SK-N-SH treated with all-trans-retinoic acid at 6 μM for 48 hours (cell line): ENCODE data around the gene MXD4.

Source experiments
- ATAC-seq: fragments of 200-7000 bp; cut with Tn5 transposase; 3 replicates; pipeline ENCODE4 v1.9.1; 2020; ENCODE audit warnings: mild to moderate bottlenecking, moderate library complexity
- ARNTL ChIP-seq: fragments of 450-650 bp; formaldehyde crosslinking; IDR thresholded peaks from 2 replicates; pipeline ENCODE4 v1.5.0; 2020; ENCODE audit warnings: low read depth, mild to moderate bottlenecking, moderate library complexity, borderline replicate concordance
- BACH2 ChIP-seq: fragments of 250-450 bp; sonication (Bioruptor Pico); IDR thresholded peaks from 2 replicates; pipeline ENCODE4 v1.9.0; 2021; ENCODE audit warnings: mild to moderate bottlenecking, borderline replicate concordance
- CREB5 ChIP-seq: fragments of 250-450 bp; sonication (Bioruptor Pico); IDR thresholded peaks from 2 replicates; pipeline ENCODE4 v1.5.1; 2020; ENCODE audit warnings: low read depth, mild to moderate bottlenecking, moderate library complexity
- CSDC2 ChIP-seq: fragments of 250-450 bp; sonication (Bioruptor Pico); IDR thresholded peaks from 2 replicates; pipeline ENCODE4 v1.5.0; 2020; ENCODE audit warnings: mild to moderate bottlenecking, moderate library complexity
- CSRNP3 ChIP-seq: fragments of 250-450 bp; sonication (Bioruptor Pico); IDR thresholded peaks from 2 replicates; pipeline ENCODE4 v1.5.1; 2021; ENCODE audit warnings: mild to moderate bottlenecking, moderate library complexity
- ESRRG ChIP-seq: fragments of 250-450 bp; sonication (Bioruptor Pico); IDR thresholded peaks from 2 replicates; pipeline ENCODE4 v1.6.1; 2021; ENCODE audit warnings: mild to moderate bottlenecking
- GLIS3 ChIP-seq: fragments of 250-450 bp; sonication (Bioruptor Pico); IDR thresholded peaks from 2 replicates; pipeline ENCODE4 v1.5.0; 2020; ENCODE audit warnings: mild to moderate bottlenecking, moderate library complexity
- ISL1 ChIP-seq: fragments of 250-450 bp; sonication (Bioruptor Pico); IDR thresholded peaks from 2 replicates; pipeline ENCODE4 v2.1.2; 2022; ENCODE audit warnings: mild to moderate bottlenecking, moderate library complexity
- OSR1 ChIP-seq: fragments of 250-450 bp; sonication (Bioruptor Pico); IDR thresholded peaks from 2 replicates; pipeline ENCODE4 v1.8.0; 2022; ENCODE audit warnings: moderate library complexity, mild to moderate bottlenecking, inconsistent platforms
- POU6F1 ChIP-seq: fragments of 250-450 bp; sonication (Bioruptor Pico); IDR thresholded peaks from 2 replicates; pipeline ENCODE4 v1.8.0; 2021; ENCODE audit warnings: low read depth, mild to moderate bottlenecking, moderate library complexity, borderline replicate concordance
- RARB ChIP-seq: fragments of 250-450 bp; sonication (Bioruptor Pico); IDR thresholded peaks from 2 replicates; pipeline ENCODE4 v1.8.0; 2021; ENCODE audit warnings: mild to moderate bottlenecking, moderate library complexity
- SNAI2 ChIP-seq: fragments of 250-450 bp; sonication (Bioruptor Pico); IDR thresholded peaks from 2 replicates; pipeline ENCODE4 v1.5.0; 2020; ENCODE audit warnings: mild to moderate bottlenecking, moderate library complexity
- TCF4 ChIP-seq: fragments of 250-450 bp; sonication (Bioruptor Pico); IDR thresholded peaks from 2 replicates; pipeline ENCODE4 v1.8.0; 2021; ENCODE audit warnings: mild to moderate bottlenecking, moderate library complexity, borderline replicate concordance
- TSHZ2 ChIP-seq: fragments of 250-450 bp; sonication (Bioruptor Pico); IDR thresholded peaks from 2 replicates; pipeline ENCODE4 v1.5.0; 2020; ENCODE audit warnings: mild to moderate bottlenecking, moderate library complexity
- ZC3H10 ChIP-seq: fragments of 250-450 bp; sonication (Bioruptor Pico); IDR thresholded peaks from 2 replicates; pipeline ENCODE4 v1.5.1; 2021; ENCODE audit warnings: mild to moderate bottlenecking, moderate library complexity
- ZFP3 ChIP-seq: fragments of 250-450 bp; sonication (Bioruptor Pico); IDR thresholded peaks from 2 replicates; pipeline ENCODE4 v1.5.0; 2020; ENCODE audit warnings: mild to moderate bottlenecking, moderate library complexity
- ZFP30 ChIP-seq: fragments of 450-650 bp; formaldehyde crosslinking; IDR thresholded peaks from 2 replicates; pipeline ENCODE4 v1.5.0; 2022; ENCODE audit warnings: mild to moderate bottlenecking, moderate library complexity
- ZNF565 ChIP-seq: fragments of 450-650 bp; formaldehyde crosslinking; conservative IDR thresholded peaks from 2 replicates; pipeline ENCODE4 v1.5.0; 2020; ENCODE audit warnings: low read depth, mild to moderate bottlenecking, moderate library complexity
- ZNF70 ChIP-seq: fragments of 450-650 bp; formaldehyde crosslinking; IDR thresholded peaks from 2 replicates; pipeline ENCODE4 v1.5.0; 2020; ENCODE audit warnings: mild to moderate bottlenecking, moderate library complexity
- ZNF8 ChIP-seq: fragments of 450-650 bp; formaldehyde crosslinking; IDR thresholded peaks from 2 replicates; pipeline ENCODE4 v1.5.0; 2020; ENCODE audit warnings: mild to moderate bottlenecking, moderate library complexity

MXD4 gene

GRCh38 chr4:2274320-2275043 lies 12.6 kb upstream of the MXD4 start:
- TF ChIP-seq ARNTL (CRISPR knock-in tag): no peak
- peak; percentile 33; the same call in 1 of the 2 replicates for TF ChIP-seq TCF4 (CRISPR knock-in tag)
- TF ChIP-seq, all 23 proteins: peak for 1
- ATAC-seq: no peak

GRCh38 chr4:2273657-2274319 lies 11.9 kb upstream of the MXD4 start:
- TF ChIP-seq ZC3H10 (CRISPR knock-in tag) (no peak), OSR1 (CRISPR knock-in tag) (no peak), RARB (CRISPR knock-in tag) (no peak), TCF4 (CRISPR knock-in tag) (no peak), SNAI2 (CRISPR knock-in tag) (no peak), BACH2 (CRISPR knock-in tag) (no peak), CREB5 (CRISPR knock-in tag) (no peak), POU6F1 (CRISPR knock-in tag) (no peak), ZFP3 (CRISPR knock-in tag) (no peak), TSHZ2 (CRISPR knock-in tag) (no peak), ARNTL (CRISPR knock-in tag) (no peak), ZNF565 (CRISPR knock-in tag) (no peak), ZFP30 (CRISPR knock-in tag) (no peak), ZNF8 (CRISPR knock-in tag) (no peak), ESRRG (no peak), GLIS3 (CRISPR knock-in tag) (no peak), CSRNP3 (no peak), ZNF70 (CRISPR knock-in tag) (no peak)
- no peak for ATAC-seq

- no peak for ATAC-seq
These were observed 11.3 kb upstream of the MXD4 start for GRCh38 chr4:2273221-2273620.

More at GRCh38 chr4:2273221-2273620, 11.3 kb upstream of the MXD4 start:
- no peak for TF ChIP-seq ZFP30 (CRISPR knock-in tag)
- TF ChIP-seq ZC3H10 (CRISPR knock-in tag): no peak
- TF ChIP-seq RARB (CRISPR knock-in tag): no peak
- TF ChIP-seq TSHZ2 (CRISPR knock-in tag): no peak
- TF ChIP-seq ZNF565 (CRISPR knock-in tag): no peak
- no peak for TF ChIP-seq BACH2 (CRISPR knock-in tag)
- no peak for TF ChIP-seq ISL1
- no peak for TF ChIP-seq CREB5 (CRISPR knock-in tag)
- TF ChIP-seq GLIS3 (CRISPR knock-in tag): no peak
- no peak for TF ChIP-seq CSDC2
- no peak for TF ChIP-seq ARNTL (CRISPR knock-in tag)
- no peak for TF ChIP-seq CSRNP3
